Measurements from ENCODE around the gene FITM2. TPM values are rescaled to one million over a fixed set of nuclear protein-coding genes. Genes with fewer than 3 reads are reported as not detected.

Gene FITM2
- total and polyA plus RNA-seq, 2 donors (not counting 3 experiments of a cell fraction or from before 2014, with no cell fraction given): 4.4 to 7.7 TPM

DNA sequence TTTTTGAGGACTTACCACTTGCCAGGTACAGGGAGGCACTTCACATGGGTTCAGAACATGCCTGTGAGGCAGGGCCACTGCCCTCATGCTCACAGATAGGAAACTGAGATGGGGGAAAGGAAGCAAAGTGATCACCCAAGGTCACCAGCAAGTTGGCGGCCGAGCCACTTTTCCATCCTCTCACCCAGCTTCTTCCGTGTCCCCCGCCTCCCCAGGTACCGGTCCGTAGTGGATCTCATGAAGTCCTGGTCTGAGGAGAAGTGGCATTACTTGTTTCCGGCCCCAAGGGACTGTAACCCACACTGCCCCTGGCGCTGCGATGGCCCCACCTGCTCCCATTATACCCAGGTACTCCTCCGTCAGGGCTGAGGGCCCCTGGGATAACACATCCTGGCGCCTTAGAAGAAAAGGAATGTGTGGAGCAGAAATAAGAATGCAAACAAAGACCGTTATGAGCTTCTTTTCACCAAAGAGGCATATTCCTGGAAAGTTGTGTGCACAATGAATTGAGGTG is 32.2 kb upstream of the FITM2 start:
- Histone ChIP-seq H3K36me3 (ENCODE audit: control insufficient read depth in 2 of 2, extremely low read depth in 1 of 2, insufficient read depth in 2 of 2, low read length in 2 of 2) (no peaks in the 10 kb centered on the region), H3K4me3 (replicated peaks in 1 of 3; ENCODE audit: insufficient read depth in 1 of 3, low read depth in 1 of 3, low read length in 3 of 3) (no peak overlapping the region), H2AFZ (ENCODE audit: low read depth, low read length) (no peak overlapping the region), H3K27me3 (ENCODE audit: control insufficient read depth in 2 of 2, insufficient read depth in 2 of 2, low read length in 2 of 2) (no peaks in the 10 kb centered on the region), H3K9ac (replicated peaks; ENCODE audit: extremely low read depth, insufficient read depth, low read length) (no peak overlapping the region), H3K27ac (ENCODE audit: insufficient read depth, low read depth, low read length) (no peak overlapping the region), H3K4me1 (ENCODE audit: control insufficient read depth, extremely low read depth, insufficient read depth, low read length) (no peaks in the 10 kb centered on the region), H3K4me2 (ENCODE audit: insufficient read depth, low read length) (no peak overlapping the region), H3K79me2 (ENCODE audit: control insufficient read depth, insufficient read depth, low read length) (no peaks in the 10 kb centered on the region), H3K9me1 (replicated peaks; ENCODE audit: control insufficient read depth, extremely low read depth, insufficient read depth, low read length) (no peaks in the 10 kb centered on the region), H4K20me1 (replicated peaks; ENCODE audit: control insufficient read depth, extremely low read depth, insufficient read depth, low read length) (no peaks in the 10 kb centered on the region), H3K9me3 (replicated peaks; ENCODE audit: control insufficient read depth, insufficient read depth, low read length) (no peaks in the 10 kb centered on the region)
- ChIA-PET CTCF (interaction anchor here (1.1 kb wide), 1 partner anchor 32 kb away, joined by 3 read pairs; the partner anchor contains the start of gene FITM2), POLR2A (no interaction called here)
- no peak for FAIRE-seq
- dilution Hi-C loops (cut with MboI; ENCODE audit: extremely low pct_ligation_motif_present, low sequenced_read_pairs) (no loop called here), intact Hi-C loops (cut with micrococcal nuclease) (no loop called here)
- DNase-seq (ENCODE audit: low read depth, low spot score): no peak
- no peak for TF ChIP-seq JUN (IDR thresholded peaks at IDR 0.05; ENCODE audit: borderline replicate concordance, insufficient read depth, insufficient read length, low read depth)
- no peak for TF ChIP-seq FOS (IDR thresholded peaks at IDR 0.05; ENCODE audit: borderline replicate concordance, insufficient read depth, low read length)
- TF ChIP-seq MYC (IDR thresholded peaks at IDR 0.05; ENCODE audit: low read depth, low read length): no peak
- TF ChIP-seq, protein P1, sequence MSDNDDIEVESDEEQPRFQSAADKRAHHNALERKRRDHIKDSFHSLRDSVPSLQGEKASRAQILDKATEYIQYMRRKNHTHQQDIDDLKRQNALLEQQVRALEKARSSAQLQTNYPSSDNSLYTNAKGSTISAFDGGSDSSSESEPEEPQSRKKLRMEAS (IDR thresholded peaks at IDR 0.05; ENCODE audit: insufficient read depth, insufficient read length): no peak
- no peak for TF ChIP-seq POLR2AphosphoS5 (IDR thresholded peaks at IDR 0.05; ENCODE audit: insufficient read depth, low read depth, low read length)
- TF ChIP-seq, protein P2, sequence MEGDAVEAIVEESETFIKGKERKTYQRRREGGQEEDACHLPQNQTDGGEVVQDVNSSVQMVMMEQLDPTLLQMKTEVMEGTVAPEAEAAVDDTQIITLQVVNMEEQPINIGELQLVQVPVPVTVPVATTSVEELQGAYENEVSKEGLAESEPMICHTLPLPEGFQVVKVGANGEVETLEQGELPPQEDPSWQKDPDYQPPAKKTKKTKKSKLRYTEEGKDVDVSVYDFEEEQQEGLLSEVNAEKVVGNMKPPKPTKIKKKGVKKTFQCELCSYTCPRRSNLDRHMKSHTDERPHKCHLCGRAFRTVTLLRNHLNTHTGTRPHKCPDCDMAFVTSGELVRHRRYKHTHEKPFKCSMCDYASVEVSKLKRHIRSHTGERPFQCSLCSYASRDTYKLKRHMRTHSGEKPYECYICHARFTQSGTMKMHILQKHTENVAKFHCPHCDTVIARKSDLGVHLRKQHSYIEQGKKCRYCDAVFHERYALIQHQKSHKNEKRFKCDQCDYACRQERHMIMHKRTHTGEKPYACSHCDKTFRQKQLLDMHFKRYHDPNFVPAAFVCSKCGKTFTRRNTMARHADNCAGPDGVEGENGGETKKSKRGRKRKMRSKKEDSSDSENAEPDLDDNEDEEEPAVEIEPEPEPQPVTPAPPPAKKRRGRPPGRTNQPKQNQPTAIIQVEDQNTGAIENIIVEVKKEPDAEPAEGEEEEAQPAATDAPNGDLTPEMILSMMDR (IDR thresholded peaks at IDR 0.05; ENCODE audit: extremely low read depth in 1 of 2, insufficient read depth in 1 of 2, low read depth in 1 of 2, low read length in 2 of 2): no peak
- no peak for TF ChIP-seq POLR2A (IDR thresholded peaks at IDR 0.05; ENCODE audit: low read depth, low read length)
- no peak for TF ChIP-seq GATA2 (IDR thresholded peaks at IDR 0.05; ENCODE audit: insufficient read depth, insufficient read length, low read depth, low read length)
- TF ChIP-seq EZH2 (IDR thresholded peaks at IDR 0.05; ENCODE audit: borderline replicate concordance, low read depth, low read length, severe bottlenecking): no peak
- no TSS peak for BruUV-seq (replicated peaks)
